ENCODE data around the gene SPG21.

SPG21 gene, protein sequence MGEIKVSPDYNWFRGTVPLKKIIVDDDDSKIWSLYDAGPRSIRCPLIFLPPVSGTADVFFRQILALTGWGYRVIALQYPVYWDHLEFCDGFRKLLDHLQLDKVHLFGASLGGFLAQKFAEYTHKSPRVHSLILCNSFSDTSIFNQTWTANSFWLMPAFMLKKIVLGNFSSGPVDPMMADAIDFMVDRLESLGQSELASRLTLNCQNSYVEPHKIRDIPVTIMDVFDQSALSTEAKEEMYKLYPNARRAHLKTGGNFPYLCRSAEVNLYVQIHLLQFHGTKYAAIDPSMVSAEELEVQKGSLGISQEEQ

DNA sequence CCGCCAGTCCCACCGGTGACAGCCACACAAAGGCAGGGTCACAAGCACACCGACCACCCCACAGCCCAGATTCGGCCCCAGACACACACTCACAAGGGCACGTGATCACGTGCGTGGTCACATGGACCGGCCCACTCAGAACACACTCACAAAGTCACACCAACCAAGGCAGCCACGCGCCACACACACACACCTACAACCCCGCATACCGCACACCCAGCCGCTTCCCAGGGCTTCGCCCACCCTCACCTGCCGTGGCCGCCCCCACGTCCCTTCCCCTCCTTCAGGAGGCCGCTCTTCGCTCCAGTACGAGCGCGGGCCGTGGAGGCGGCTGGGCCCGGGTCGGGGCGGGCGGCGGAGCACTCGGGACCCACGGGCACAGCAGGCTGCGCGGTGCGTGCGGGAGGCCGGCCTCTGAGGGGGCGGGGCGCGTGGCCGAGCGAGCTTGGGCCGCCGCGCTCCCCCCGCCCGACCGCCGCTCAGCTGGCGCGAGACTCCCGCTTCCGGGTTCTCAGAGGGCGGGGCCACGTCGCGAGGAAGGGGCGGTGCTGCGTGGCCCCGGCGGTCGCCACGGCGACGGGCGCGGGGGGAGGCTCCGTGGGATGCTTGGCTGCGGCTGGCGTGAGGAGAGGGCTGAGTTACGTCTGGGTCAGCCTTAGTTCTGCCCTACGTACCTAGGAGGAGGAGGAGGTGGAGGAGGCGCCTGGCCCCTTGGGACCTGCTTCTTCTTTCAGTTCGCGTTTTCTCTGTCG, at the start of gene SPG21:
SPG21 (minus strand) TSS at position 499 of the 752 bp plus-strand sequence. CDS start 6,345 bp downstream, outside the sequence.
- TF ChIP-seq, protein P1, sequence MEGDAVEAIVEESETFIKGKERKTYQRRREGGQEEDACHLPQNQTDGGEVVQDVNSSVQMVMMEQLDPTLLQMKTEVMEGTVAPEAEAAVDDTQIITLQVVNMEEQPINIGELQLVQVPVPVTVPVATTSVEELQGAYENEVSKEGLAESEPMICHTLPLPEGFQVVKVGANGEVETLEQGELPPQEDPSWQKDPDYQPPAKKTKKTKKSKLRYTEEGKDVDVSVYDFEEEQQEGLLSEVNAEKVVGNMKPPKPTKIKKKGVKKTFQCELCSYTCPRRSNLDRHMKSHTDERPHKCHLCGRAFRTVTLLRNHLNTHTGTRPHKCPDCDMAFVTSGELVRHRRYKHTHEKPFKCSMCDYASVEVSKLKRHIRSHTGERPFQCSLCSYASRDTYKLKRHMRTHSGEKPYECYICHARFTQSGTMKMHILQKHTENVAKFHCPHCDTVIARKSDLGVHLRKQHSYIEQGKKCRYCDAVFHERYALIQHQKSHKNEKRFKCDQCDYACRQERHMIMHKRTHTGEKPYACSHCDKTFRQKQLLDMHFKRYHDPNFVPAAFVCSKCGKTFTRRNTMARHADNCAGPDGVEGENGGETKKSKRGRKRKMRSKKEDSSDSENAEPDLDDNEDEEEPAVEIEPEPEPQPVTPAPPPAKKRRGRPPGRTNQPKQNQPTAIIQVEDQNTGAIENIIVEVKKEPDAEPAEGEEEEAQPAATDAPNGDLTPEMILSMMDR (IDR thresholded peaks at IDR 0.05; ENCODE audit: control insufficient read depth, insufficient read depth, low read depth, low read length, missing control alignments) = no peak
- DNase-seq (ENCODE audit: low read depth) = peak; percentile 44
- peak within 1 kb of the TSS; percentile 97 for H3K4me3 ChIP-seq (ENCODE audit: control insufficient read depth, low read depth, low read length)

DNA sequence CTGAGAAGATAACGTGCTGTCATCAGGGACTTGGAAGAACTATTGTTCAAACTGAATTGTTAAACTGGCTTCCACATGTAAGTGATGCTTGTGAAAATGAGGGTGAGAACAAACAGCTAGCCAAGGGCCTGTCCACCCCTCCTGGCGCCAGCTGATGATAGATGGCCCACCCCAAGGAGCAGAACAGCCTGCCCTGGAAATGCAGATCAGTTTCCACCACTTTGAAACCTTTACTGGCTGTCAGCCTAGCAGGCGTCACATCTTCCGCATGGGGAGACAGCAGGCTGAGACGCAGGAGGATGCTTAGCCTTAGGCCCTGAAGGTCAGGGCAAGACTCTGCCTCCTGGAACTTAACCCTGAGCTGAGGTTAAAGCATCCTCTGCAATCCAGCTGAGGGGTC, 49.1 kb upstream of the SPG21 start:
- no peak overlapping the region for H3K4me3 ChIP-seq (ENCODE audit: control insufficient read depth, low read depth, low read length)
- TF ChIP-seq, protein P1 (IDR thresholded peaks at IDR 0.05; ENCODE audit: control insufficient read depth, insufficient read depth, low read depth, low read length, missing control alignments) = no peak
- no peak for DNase-seq (ENCODE audit: low read depth)

DNA sequence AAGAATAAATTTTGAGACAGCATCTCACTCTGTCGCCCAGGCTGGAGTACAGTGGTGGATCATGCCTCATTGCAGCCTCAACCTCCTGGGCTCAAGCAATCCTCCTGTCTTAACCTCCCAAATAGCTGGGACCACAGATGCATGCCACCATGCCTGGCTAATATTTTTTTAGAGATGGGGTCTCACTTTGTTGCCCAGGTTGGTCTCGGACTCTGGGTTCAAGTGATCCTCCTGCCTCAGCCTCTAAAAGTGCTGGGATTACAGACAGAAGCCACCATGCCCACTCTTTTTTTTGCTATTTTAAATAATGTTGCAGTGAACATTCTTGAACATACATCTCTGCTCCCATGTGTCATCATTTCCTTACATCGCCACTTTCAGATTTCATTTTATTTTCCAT, 48.7 kb upstream of the SPG21 start:
- TF ChIP-seq, protein P1 (IDR thresholded peaks at IDR 0.05; ENCODE audit: control insufficient read depth, insufficient read depth, low read depth, low read length, missing control alignments) = no peak
- DNase-seq (ENCODE audit: low read depth) = no peak
- H3K4me3 ChIP-seq (ENCODE audit: control insufficient read depth, low read depth, low read length) = no peak overlapping the region

DNA sequence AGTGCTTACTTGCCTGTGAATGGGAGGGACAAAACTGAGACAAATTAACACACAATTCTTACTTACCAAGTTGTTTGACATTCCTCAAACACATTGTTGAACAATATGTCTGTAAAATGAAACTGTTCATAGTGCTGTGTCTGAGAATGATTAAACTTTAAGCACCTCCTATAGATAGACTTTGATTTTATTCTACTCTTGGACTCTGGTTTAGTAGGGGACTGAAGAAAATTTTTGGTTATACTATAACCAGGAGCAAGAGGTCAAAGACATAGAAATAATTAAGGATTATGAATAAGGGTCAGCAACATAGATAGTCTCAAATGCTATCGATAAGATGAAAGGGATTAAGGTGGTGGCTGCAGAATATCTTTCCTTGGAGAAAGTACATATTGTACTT, 47.6 kb upstream of the SPG21 start:
- TF ChIP-seq, protein P1 (IDR thresholded peaks at IDR 0.05; ENCODE audit: control insufficient read depth, insufficient read depth, low read depth, low read length, missing control alignments) = no peak
- H3K4me3 ChIP-seq (ENCODE audit: control insufficient read depth, low read depth, low read length) = no peak overlapping the region
- no peak for DNase-seq (ENCODE audit: low read depth)

DNA sequence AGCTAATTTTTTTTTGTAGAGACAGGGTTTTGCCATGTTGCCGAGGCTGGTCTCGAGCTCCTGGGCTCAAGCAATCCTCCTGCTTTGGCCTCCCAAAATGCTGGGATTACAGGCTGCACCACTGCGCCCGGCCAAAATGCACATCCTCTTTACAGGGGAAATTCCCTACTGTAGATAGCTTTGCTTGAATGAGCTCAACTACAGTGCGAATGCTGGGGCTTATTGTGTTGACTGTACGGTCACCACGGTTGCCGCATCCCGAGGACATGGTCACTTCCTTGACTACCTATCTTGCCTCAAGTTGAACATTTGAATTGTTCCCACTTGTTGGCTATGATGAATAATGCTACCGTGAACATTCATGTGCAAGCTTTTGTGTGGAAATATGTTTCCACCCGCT, 45.0 kb upstream of the SPG21 start:
- DNase-seq (ENCODE audit: low read depth) = no peak
- no peak overlapping the region for H3K4me3 ChIP-seq (ENCODE audit: control insufficient read depth, low read depth, low read length)
- TF ChIP-seq, protein P1 (IDR thresholded peaks at IDR 0.05; ENCODE audit: control insufficient read depth, insufficient read depth, low read depth, low read length, missing control alignments) = no peak

DNA sequence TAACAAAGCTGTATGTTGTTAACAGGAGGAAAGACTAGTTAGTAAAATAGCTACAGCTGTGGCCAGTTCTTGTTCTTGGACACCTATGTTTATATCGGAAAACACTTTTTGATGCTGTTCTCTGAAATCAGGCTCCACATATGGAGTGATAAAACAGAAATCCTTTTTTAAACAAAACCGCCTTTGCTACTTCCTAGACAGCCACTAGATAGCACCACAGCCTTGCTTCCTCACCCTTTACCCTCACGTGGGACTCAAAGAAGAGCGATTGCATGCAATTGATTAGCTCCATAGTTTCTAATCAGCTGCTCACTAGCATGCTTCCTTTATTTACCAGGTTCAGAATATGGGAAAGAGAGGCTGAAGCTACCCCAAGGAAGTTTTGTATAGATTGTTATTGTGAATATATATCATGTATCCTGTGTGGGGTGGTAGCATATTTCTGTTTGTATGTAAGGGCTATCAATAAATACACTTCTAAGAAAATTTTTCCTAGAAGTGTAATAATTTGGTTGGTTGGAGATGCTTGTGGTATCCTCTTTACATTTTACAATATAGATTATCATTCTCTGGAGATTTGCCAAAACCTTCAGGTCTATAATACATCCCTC, 44.0 kb upstream of the SPG21 start:
- TF ChIP-seq, protein P1 (IDR thresholded peaks at IDR 0.05; ENCODE audit: control insufficient read depth, insufficient read depth, low read depth, low read length, missing control alignments) = peak; percentile 80
- no peak for DNase-seq (ENCODE audit: low read depth)
- no peak overlapping the region for H3K4me3 ChIP-seq (ENCODE audit: control insufficient read depth, low read depth, low read length)

All from AG09309 (cell line).